Adipose tissue (tissue), 3 donors: ENCODE measurements around the gene PHOSPHO1. TPM values are rescaled to one million over a fixed set of nuclear protein-coding genes. Genes with fewer than 3 reads are reported as not detected.
"Not testable (repeated sequence)": the region's sequence is repeated elsewhere in the genome, so short reads cannot be mapped to it uniquely, and the experiment has no call there.

Source experiments
- H3K27ac ChIP-seq: one replicate; pipeline ENCODE4 v1.5.1; 2013; ENCODE audit warnings: low read depth, low read length
- WGBS, 3 donors: extraction: QIAGEN DNeasy Blood & Tissue Kit; methylation state at CpG; one replicate each; pipeline ENCODE4 v1.1.7; 2013; 5-methylcytosine and 5-hydroxymethylcytosine counted together
- polyA plus RNA-seq, 3 donors: library from polyadenylated mRNA; stranded (reverse); fragments of 200-250 nt; gene quantifications; one replicate each; pipeline ENCODE4 v1.2.3, GENCODE V29; 2013
- donor health status: healthy with polysubstance abuse.
- donor health status: Bipolar disorder and iron deficiency.
- donor health status: healthy.

PHOSPHO1 gene
- polyA plus RNA-seq, 3 donors, result 1.2 to 2.4 TPM; not detected in 1

- WGBS, 3 donors, result 70 to 78% (median 72%) methylated on average over 8 of the region's 8 CpGs
- no peak overlapping the region for H3K27ac ChIP-seq
These were observed 29.1 kb downstream of the PHOSPHO1 start for GRCh38 chr17:49201481-49201927.

- H3K27ac ChIP-seq, result no peak overlapping the region
- WGBS, 3 donors, result 84 to 87% (median 86%) methylated on average over 13 of the region's 13 CpGs
These were observed 30.0 kb downstream of the PHOSPHO1 start for GRCh38 chr17:49200423-49201083.

GRCh38 chr17:49198211-49198610 lies 32.4 kb downstream of the PHOSPHO1 start:
- no peak overlapping the region for H3K27ac ChIP-seq
- WGBS, 3 donors, result 82 to 90% (median 87%) methylated on average over 2 of the region's 2 CpGs

- WGBS, 3 donors, result 32 to 57% (median 56%) methylated on average over 5 of the region's 5 CpGs
- no peak overlapping the region for H3K27ac ChIP-seq
These were observed 33.1 kb downstream of the PHOSPHO1 start for GRCh38 chr17:49197346-49197998.

GRCh38 chr17:49196520-49196919 lies 34.1 kb downstream of the PHOSPHO1 start:
- WGBS, 3 donors, result 71 to 85% (median 85%) methylated on average over 3 of the region's 3 CpGs
- no peak overlapping the region for H3K27ac ChIP-seq

- H3K27ac ChIP-seq, result no peak overlapping the region
- WGBS, 3 donors, result 66 to 81% (median 77%) methylated on average over 4 of the region's 4 CpGs
These were observed 34.8 kb downstream of the PHOSPHO1 start for GRCh38 chr17:49195751-49196150.

- no peak overlapping the region for H3K27ac ChIP-seq
- WGBS, 3 donors, result 45 to 61% (median 56%) methylated on average over 3 of the region's 3 CpGs
These were observed 36.3 kb downstream of the PHOSPHO1 start for GRCh38 chr17:49194297-49194607.

GRCh38 chr17:49193513-49194296 lies 36.9 kb downstream of the PHOSPHO1 start:
- no peak overlapping the region for H3K27ac ChIP-seq
- WGBS, 3 donors, result 8 to 9% (median 9%) methylated on average over 21 of the region's 21 CpGs

GRCh38 chr17:49191917-49192741 lies 38.5 kb downstream of the PHOSPHO1 start:
- 0 to 1% (median 0%) methylated on average over 53 of the region's 53 CpGs for WGBS, 3 donors
- peak overlapping the region; percentile 30 for H3K27ac ChIP-seq

- 7 to 9% (median 7%) methylated on average over 8 of the region's 8 CpGs for WGBS, 3 donors
- no peak overlapping the region for H3K27ac ChIP-seq
These were observed 39.1 kb downstream of the PHOSPHO1 start for GRCh38 chr17:49191409-49191916.

- no peak overlapping the region for H3K27ac ChIP-seq
These were observed 39.7 kb downstream of the PHOSPHO1 start for GRCh38 chr17:49190932-49191331.

GRCh38 chr17:49187301-49187700 lies 43.3 kb downstream of the PHOSPHO1 start:
- WGBS, 3 donors, result 93 to 98% (median 94%) methylated on average over 3 of the region's 3 CpGs
- H3K27ac ChIP-seq, result no peak overlapping the region

More at GRCh38 chr17:49190932-49191331, 39.7 kb downstream of the PHOSPHO1 start:
- 47 to 61% (median 57%) methylated on average over 4 of the region's 4 CpGs for WGBS, 3 donors

- WGBS, 3 donors, result 94 to 100% (median 100%) methylated on average over 1 of the region's 1 CpG
- H3K27ac ChIP-seq, result not testable (repeated sequence)
These were observed 45.2 kb downstream of the PHOSPHO1 start for GRCh38 chr17:49185381-49185780.

GRCh38 chr17:49184522-49184921 lies 46.1 kb downstream of the PHOSPHO1 start:
- not testable (repeated sequence) for H3K27ac ChIP-seq

GRCh38 chr17:49183801-49184200 lies 46.8 kb downstream of the PHOSPHO1 start:
- H3K27ac ChIP-seq, result no peak overlapping the region
- 71 to 92% (median 86%) methylated on average over 7 of the region's 7 CpGs for WGBS, 3 donors

- WGBS, 3 donors, result 76 to 89% (median 77%) methylated on average over 5 of the region's 5 CpGs
- H3K27ac ChIP-seq, result no peak overlapping the region
These were observed 47.2 kb downstream of the PHOSPHO1 start for GRCh38 chr17:49183341-49183740.

GRCh38 chr17:49180998-49181635 lies 49.5 kb downstream of the PHOSPHO1 start:
- H3K27ac ChIP-seq, result no peak overlapping the region
- 70 to 82% (median 73%) methylated on average over 6 of the region's 6 CpGs for WGBS, 3 donors

- WGBS, 3 donors, result 12 to 16% (median 12%) methylated on average over 5 of the region's 5 CpGs
- H3K27ac ChIP-seq, result no peak overlapping the region
These were observed 50.3 kb downstream of the PHOSPHO1 start for GRCh38 chr17:49180303-49180702.
